ENCODE measurements around the gene TNPO1.

Gene TNPO1

GRCh38 chr5:72814104-72814503, 2.4 kb upstream of the TNPO1 start:
- TF ChIP-seq TEAD4 (IDR thresholded peaks at IDR 0.05) (no peak), FOXM1 (IDR thresholded peaks at IDR 0.05; ENCODE audit: borderline replicate concordance, low read depth) (no peak), REST (IDR thresholded peaks at IDR 0.05; ENCODE audit: low read depth) (no peak), TAF1 (IDR thresholded peaks at IDR 0.05; ENCODE audit: low read depth) (no peak), CREB1 (IDR thresholded peaks at IDR 0.05; ENCODE audit: low read depth) (no peak), NFIC (IDR thresholded peaks at IDR 0.05) (no peak), RAD21 (IDR thresholded peaks at IDR 0.05; ENCODE audit: low read depth) (no peak), MAX (IDR thresholded peaks at IDR 0.05) (no peak), TCF12 (IDR thresholded peaks at IDR 0.05; ENCODE audit: low read depth) (no peak), ZBTB7A (IDR thresholded peaks at IDR 0.05; ENCODE audit: low read depth) (no peak), USF1 (IDR thresholded peaks at IDR 0.05) (no peak), YY1 (IDR thresholded peaks at IDR 0.05; ENCODE audit: low read depth) (no peak), EGR1 (IDR thresholded peaks at IDR 0.05) (no peak), CEBPB (IDR thresholded peaks at IDR 0.05) (no peak), EP300 (IDR thresholded peaks at IDR 0.05; ENCODE audit: borderline replicate concordance) (no peak)

- no peak for TF ChIP-seq YY1 (IDR thresholded peaks at IDR 0.05; ENCODE audit: low read depth)
- no peak for TF ChIP-seq TCF12 (IDR thresholded peaks at IDR 0.05; ENCODE audit: low read depth)
- TF ChIP-seq CEBPB (IDR thresholded peaks at IDR 0.05) = no peak
These were observed 1.6 kb upstream of the TNPO1 start for GRCh38 chr5:72814864-72815263.

GRCh38 chr5:72815580-72816283, 729 bp upstream of the TNPO1 start:
- TF ChIP-seq EGR1 (IDR thresholded peaks at IDR 0.05) (no peak), MAX (IDR thresholded peaks at IDR 0.05) (peak; percentile 50; the same call in 1 of the 2 replicates)

- TF ChIP-seq NFIC (IDR thresholded peaks at IDR 0.05) = no peak
- no peak for TF ChIP-seq TEAD4 (IDR thresholded peaks at IDR 0.05)
- TF ChIP-seq USF1 (IDR thresholded peaks at IDR 0.05) = no peak
- TF ChIP-seq CEBPB (IDR thresholded peaks at IDR 0.05) = no peak
- TF ChIP-seq RAD21 (IDR thresholded peaks at IDR 0.05; ENCODE audit: low read depth) = no peak
- TF ChIP-seq TAF1 (IDR thresholded peaks at IDR 0.05; ENCODE audit: low read depth) = no peak
- TF ChIP-seq ZBTB7A (IDR thresholded peaks at IDR 0.05; ENCODE audit: low read depth) = no peak
These were observed 618 bp downstream of the TNPO1 start for GRCh38 chr5:72817076-72817481.

- no peak for TF ChIP-seq RAD21 (IDR thresholded peaks at IDR 0.05; ENCODE audit: low read depth)
- no peak for TF ChIP-seq NFIC (IDR thresholded peaks at IDR 0.05)
- no peak for TF ChIP-seq YY1 (IDR thresholded peaks at IDR 0.05; ENCODE audit: low read depth)
- TF ChIP-seq CREB1 (IDR thresholded peaks at IDR 0.05; ENCODE audit: low read depth) = no peak
- no peak for TF ChIP-seq USF1 (IDR thresholded peaks at IDR 0.05)
- no peak for TF ChIP-seq MAX (IDR thresholded peaks at IDR 0.05)
- no peak for TF ChIP-seq TCF12 (IDR thresholded peaks at IDR 0.05; ENCODE audit: low read depth)
- no peak for TF ChIP-seq TAF1 (IDR thresholded peaks at IDR 0.05; ENCODE audit: low read depth)
These were observed 1.3 kb downstream of the TNPO1 start for GRCh38 chr5:72817671-72818266.

- TF ChIP-seq REST (IDR thresholded peaks at IDR 0.05; ENCODE audit: low read depth) (no peak), RAD21 (IDR thresholded peaks at IDR 0.05; ENCODE audit: low read depth) (peak; percentile 81), YY1 (IDR thresholded peaks at IDR 0.05; ENCODE audit: low read depth) (no peak), TCF12 (IDR thresholded peaks at IDR 0.05; ENCODE audit: low read depth) (no peak), CREB1 (IDR thresholded peaks at IDR 0.05; ENCODE audit: low read depth) (no peak), CEBPB (IDR thresholded peaks at IDR 0.05) (no peak), TAF1 (IDR thresholded peaks at IDR 0.05; ENCODE audit: low read depth) (no peak)
These were observed 2.5 kb downstream of the TNPO1 start for GRCh38 chr5:72818866-72819534.

Measured in Ishikawa (cell line).